ENCODE data around the gene TENT5C.

- no peak for TF ChIP-seq CTCF (IDR thresholded peaks at IDR 0.05)
- TF ChIP-seq POLR2A (IDR thresholded peaks at IDR 0.05) = no peak
These were observed 19.5 kb upstream of the TENT5C start for GRCh38 chr1:117586337-117586736.

All from breast epithelium (tissue), 3 donors.